GM03348 (cell line): ENCODE data around the gene KRTAP5-10.
"Not testable (repeated sequence)": the region's sequence is repeated elsewhere in the genome, so short reads cannot be mapped to it uniquely, and the experiment has no call there.

Experiments used
- DNase-seq: peaks from one replicate; pipeline ENCODE4 v3.0.0; 2012; ENCODE audit warnings: low spot score

Gene KRTAP5-10

GRCh38 chr11:71542879-71543777 lies 22.2 kb upstream of the KRTAP5-10 start:
- no peak for DNase-seq

GRCh38 chr11:71543866-71544265 lies 21.5 kb upstream of the KRTAP5-10 start:
- no peak for DNase-seq

GRCh38 chr11:71544525-71545214 lies 20.7 kb upstream of the KRTAP5-10 start:
- no peak for DNase-seq

GRCh38 chr11:71545405-71545966 lies 19.9 kb upstream of the KRTAP5-10 start:
- no peak for DNase-seq

GRCh38 chr11:71548120-71548519 lies 17.2 kb upstream of the KRTAP5-10 start, which contains the start of gene KRTAP5-9:
Gene KRTAP5-9, plus strand, starts transcription at chr11:71548420. Its CDS starts 238 bp downstream, at chr11:71548658.
- DNase-seq = no peak

GRCh38 chr11:71548716-71549151 lies 16.6 kb upstream of the KRTAP5-10 start:
- DNase-seq = no peak

GRCh38 chr11:71551711-71552110 lies 13.7 kb upstream of the KRTAP5-10 start:
- DNase-seq = no peak

GRCh38 chr11:71554996-71555395 lies 10.4 kb upstream of the KRTAP5-10 start:
- DNase-seq = no peak

GRCh38 chr11:71555508-71555907 lies 9.9 kb upstream of the KRTAP5-10 start:
- DNase-seq = no peak

GRCh38 chr11:71556018-71556417 lies 9.3 kb upstream of the KRTAP5-10 start:
- DNase-seq = no peak

- no peak for DNase-seq
Observed at GRCh38 chr11:71557257-71557656, 8.1 kb upstream of the KRTAP5-10 start.

GRCh38 chr11:71558996-71559395 lies 6.4 kb upstream of the KRTAP5-10 start:
- no peak for DNase-seq

GRCh38 chr11:71562120-71562519 lies 3.2 kb upstream of the KRTAP5-10 start:
- DNase-seq = no peak

- peak; percentile 61 for DNase-seq
Observed at GRCh38 chr11:71563406-71563805, 2.0 kb upstream of the KRTAP5-10 start.

- DNase-seq = no peak
Observed at GRCh38 chr11:71564430-71564829, 933 bp upstream of the KRTAP5-10 start.

GRCh38 chr11:71566081-71566620 lies 788 bp downstream of the KRTAP5-10 start:
- no peak for DNase-seq

GRCh38 chr11:71566626-71567599 lies 1.6 kb downstream of the KRTAP5-10 start:
- DNase-seq = not testable (repeated sequence)

- DNase-seq = not testable (repeated sequence)
Observed at GRCh38 chr11:71567633-71568032, 2.3 kb downstream of the KRTAP5-10 start.

- no peak for DNase-seq
Observed at GRCh38 chr11:71568704-71569349, 3.5 kb downstream of the KRTAP5-10 start.

GRCh38 chr11:71571101-71571850 lies 5.9 kb downstream of the KRTAP5-10 start:
- not testable (repeated sequence) for DNase-seq
